Measurements from ENCODE around the gene ANKRD18A. TPM values are rescaled to one million over a fixed set of nuclear protein-coding genes. Genes with fewer than 3 reads are reported as not detected.

ANKRD18A gene
- total and polyA plus RNA-seq, 2 of the 13 experiments (the other 11 are each of a cell fraction or from before 2014, with no cell fraction given), result 5.9 to 7.6 TPM

DNA sequence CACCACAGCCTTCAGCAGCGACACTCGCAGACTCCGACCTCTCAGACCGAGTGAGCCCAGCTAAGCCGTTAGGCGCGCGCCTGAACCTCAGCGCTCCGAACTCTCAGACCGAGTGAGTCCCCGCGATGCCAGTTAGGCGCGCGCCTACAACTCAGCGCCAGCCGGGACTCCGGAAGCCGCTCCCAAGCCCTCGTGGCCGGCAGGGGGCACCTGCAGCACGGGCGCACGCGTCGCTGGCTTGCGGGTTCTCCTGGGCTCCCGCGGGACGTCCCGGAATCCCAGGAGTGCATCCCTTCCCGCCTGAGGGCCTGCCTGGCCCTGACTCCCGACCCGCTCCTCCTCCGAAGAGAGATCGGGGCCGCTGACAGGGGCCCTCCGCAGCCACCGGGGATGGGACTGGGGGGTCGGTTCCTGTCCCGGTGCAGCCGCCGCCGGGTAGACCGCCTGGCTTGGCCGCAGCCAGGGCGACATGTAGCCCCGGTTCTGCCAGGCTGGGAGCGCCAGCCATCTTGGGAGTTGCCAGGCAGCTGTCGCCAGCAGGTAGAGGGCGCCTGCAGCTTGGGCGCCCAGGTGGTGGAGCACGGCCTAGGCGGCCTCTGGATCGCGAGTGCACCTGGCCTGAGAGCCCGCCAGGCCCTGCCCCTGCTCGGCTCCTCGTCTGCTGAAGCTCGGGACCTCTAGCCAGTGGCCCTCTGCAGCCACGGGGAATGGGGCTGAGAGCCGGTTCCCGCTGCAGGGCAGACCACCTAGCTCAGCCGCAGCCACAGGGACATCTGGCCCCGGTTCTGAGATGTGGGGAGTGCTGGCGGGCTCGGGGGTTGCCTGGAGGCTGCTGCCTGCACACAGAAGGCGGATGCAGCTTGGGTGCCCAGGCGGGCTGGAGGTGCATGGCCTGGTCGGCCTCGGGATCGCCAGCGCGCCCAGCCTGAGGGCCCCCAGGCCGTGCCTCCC lies at the start of gene ANKRD18A (continued):
- TF ChIP-seq MYC (CRISPR knock-in tag; IDR thresholded peaks at IDR 0.05; ENCODE audit: borderline replicate concordance) (peak; percentile 87), ZNF615 (CRISPR knock-in tag; IDR thresholded peaks at IDR 0.05; ENCODE audit: borderline replicate concordance) (no peak), NR0B2 (CRISPR knock-in tag; IDR thresholded peaks at IDR 0.05) (peak; percentile 34; the same call in 1 of the 2 replicates), SALL2 (CRISPR knock-in tag; IDR thresholded peaks at IDR 0.05) (no peak; the same call in 1 of the 2 replicates), MAFF (IDR thresholded peaks at IDR 0.05; ENCODE audit: low read depth, low read length) (no peak), FOXK2 (IDR thresholded peaks at IDR 0.05) (no peak), ZSCAN31 (CRISPR knock-in tag; IDR thresholded peaks at IDR 0.05; ENCODE audit: low read depth) (peak; percentile 95), ZNF83 (CRISPR knock-in tag; IDR thresholded peaks at IDR 0.05; ENCODE audit: borderline replicate concordance) (no peak), RFX1 (IDR thresholded peaks at IDR 0.05) (no peak), SIX1 (CRISPR knock-in tag; IDR thresholded peaks at IDR 0.05; ENCODE audit: borderline replicate concordance) (no peak), HOXA7 (CRISPR knock-in tag; IDR thresholded peaks at IDR 0.05) (0 out of 2 replicates have a peak, but pooled peaks have one; percentile 44), SNAPC2 (CRISPR knock-in tag; IDR thresholded peaks at IDR 0.05) (no peak), PREB (CRISPR knock-in tag; IDR thresholded peaks at IDR 0.05) (no peak), TFDP1 (CRISPR knock-in tag; IDR thresholded peaks at IDR 0.05; ENCODE audit: borderline replicate concordance) (peak; percentile 82; the same call in 1 of the 2 replicates), ZNF788 (CRISPR knock-in tag; IDR thresholded peaks at IDR 0.05; ENCODE audit: borderline replicate concordance) (peak; percentile 64; the same call in 1 of the 2 replicates)
- TF ChIP-seq, protein P1, sequence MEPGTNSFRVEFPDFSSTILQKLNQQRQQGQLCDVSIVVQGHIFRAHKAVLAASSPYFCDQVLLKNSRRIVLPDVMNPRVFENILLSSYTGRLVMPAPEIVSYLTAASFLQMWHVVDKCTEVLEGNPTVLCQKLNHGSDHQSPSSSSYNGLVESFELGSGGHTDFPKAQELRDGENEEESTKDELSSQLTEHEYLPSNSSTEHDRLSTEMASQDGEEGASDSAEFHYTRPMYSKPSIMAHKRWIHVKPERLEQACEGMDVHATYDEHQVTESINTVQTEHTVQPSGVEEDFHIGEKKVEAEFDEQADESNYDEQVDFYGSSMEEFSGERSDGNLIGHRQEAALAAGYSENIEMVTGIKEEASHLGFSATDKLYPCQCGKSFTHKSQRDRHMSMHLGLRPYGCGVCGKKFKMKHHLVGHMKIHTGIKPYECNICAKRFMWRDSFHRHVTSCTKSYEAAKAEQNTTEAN (CRISPR knock-in tag; conservative IDR thresholded peaks at IDR 0.05), result peak; percentile 70; the same call in 1 of the 2 replicates
- TF ChIP-seq, protein P2, sequence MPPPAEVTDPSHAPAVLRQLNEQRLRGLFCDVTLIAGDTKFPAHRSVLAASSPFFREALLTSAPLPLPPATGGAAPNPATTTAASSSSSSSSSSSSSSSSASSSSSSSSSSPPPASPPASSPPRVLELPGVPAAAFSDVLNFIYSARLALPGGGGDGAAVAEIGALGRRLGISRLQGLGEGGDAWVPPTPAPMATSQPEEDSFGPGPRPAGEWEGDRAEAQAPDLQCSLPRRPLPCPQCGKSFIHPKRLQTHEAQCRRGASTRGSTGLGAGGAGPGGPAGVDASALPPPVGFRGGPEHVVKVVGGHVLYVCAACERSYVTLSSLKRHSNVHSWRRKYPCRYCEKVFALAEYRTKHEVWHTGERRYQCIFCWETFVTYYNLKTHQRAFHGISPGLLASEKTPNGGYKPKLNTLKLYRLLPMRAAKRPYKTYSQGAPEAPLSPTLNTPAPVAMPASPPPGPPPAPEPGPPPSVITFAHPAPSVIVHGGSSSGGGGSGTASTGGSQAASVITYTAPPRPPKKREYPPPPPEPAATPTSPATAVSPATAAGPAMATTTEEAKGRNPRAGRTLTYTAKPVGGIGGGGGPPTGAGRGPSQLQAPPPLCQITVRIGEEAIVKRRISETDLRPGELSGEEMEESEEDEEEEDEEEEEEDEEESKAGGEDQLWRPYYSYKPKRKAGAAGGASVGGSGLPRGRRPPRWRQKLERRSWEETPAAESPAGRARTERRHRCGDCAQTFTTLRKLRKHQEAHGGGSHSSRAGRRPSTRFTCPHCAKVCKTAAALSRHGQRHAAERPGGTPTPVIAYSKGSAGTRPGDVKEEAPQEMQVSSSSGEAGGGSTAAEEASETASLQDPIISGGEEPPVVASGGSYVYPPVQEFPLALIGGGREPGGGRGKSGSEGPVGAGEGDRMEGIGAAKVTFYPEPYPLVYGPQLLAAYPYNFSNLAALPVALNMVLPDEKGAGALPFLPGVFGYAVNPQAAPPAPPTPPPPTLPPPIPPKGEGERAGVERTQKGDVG (CRISPR knock-in tag; IDR thresholded peaks at IDR 0.05; ENCODE audit: borderline replicate concordance), result no peak
- TF ChIP-seq, protein P3, sequence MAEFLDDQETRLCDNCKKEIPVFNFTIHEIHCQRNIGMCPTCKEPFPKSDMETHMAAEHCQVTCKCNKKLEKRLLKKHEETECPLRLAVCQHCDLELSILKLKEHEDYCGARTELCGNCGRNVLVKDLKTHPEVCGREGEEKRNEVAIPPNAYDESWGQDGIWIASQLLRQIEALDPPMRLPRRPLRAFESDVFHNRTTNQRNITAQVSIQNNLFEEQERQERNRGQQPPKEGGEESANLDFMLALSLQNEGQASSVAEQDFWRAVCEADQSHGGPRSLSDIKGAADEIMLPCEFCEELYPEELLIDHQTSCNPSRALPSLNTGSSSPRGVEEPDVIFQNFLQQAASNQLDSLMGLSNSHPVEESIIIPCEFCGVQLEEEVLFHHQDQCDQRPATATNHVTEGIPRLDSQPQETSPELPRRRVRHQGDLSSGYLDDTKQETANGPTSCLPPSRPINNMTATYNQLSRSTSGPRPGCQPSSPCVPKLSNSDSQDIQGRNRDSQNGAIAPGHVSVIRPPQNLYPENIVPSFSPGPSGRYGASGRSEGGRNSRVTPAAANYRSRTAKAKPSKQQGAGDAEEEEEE (CRISPR knock-in tag; IDR thresholded peaks at IDR 0.05; ENCODE audit: borderline replicate concordance), result no peak
